NCI-H1436 treated with DMSO at 0.1 percent for 48 hours (cell line): ENCODE results near the gene ARGFX.
"Not testable (repeated sequence)": the region's sequence is repeated elsewhere in the genome, so short reads cannot be mapped to it uniquely, and the experiment has no call there.

ENCODE experiments used
- DNase-seq: peaks from one replicate; lab custom pipeline; 2025; lab: John Stamatoyannopoulos, UW

The ARGFX gene

DNA sequence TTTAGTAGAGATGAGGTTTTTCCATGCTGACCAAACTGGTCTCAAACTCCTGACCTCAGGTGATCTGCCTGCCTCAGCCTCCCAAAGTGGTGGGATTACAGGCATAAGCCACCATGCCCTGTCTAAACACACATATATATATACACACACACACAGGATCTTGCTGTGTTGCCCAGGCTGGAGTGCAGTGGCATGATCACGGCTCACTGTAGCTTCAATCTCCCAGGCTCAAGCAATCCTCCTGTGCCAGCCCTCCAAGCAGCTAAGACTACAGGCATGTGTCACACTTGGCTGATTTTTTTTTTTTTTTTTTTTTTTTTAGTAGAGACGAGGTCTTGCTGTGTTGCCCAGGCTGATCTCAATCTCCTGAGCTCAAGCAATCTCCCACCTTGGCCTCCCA is 32.2 kb downstream of the ARGFX start:
- DNase-seq = not testable (repeated sequence)

DNA sequence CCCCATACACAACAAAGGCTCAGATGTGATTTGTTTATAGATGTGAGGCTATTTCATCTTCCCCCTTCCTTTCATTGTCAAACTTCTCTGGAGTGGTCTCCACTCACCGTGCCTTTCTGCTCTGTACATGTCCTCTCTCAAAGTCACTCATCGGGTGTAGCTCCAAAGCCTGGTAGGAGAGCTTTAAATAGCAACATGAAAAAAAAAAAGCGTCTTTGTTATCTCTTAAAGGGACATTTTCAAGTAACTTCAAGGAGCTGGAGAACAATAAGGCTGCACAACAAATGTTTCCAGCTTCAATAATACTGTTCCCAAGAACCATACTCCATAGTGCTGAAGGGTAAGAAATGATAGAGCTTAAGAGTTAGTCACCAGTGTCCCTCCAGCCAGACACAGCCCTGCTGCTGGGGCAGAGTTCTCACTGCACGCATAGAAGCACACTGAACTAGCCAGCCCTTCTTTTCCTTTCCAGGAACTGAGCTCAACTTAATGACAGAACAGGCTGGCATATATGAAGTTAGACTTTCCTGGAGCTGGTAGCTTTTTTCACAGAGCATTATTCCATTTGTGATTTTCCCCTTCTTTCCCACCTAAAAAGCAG is 33.6 kb downstream of the ARGFX start:
- DNase-seq = no peak

GRCh38 chr3:121604759-121605158 is 37.0 kb downstream of the ARGFX start:
- DNase-seq = no peak

DNA sequence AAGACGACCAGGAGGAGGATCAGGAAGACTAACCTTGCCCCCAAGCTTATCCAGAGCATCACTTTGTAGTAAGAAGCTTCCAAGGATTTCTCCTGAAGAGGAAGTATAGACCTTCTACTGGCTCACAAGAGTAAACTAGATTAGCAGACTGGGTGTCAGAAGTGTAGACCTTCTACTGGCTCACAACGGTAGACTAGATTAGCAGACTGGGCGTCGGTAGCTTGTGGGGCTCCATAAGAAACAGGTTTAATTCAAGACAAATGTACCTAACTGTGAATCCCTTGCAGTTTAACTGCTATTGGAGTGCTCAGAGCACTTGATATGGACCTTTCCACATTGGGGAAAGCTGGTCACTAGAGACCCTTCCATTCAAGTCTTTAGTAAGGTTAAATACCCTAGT is 38.4 kb downstream of the ARGFX start:
- no peak for DNase-seq
